Measurements from ENCODE around the gene WDR7.

Gene WDR7

GRCh38 chr18:56891870-56892269, 240.7 kb downstream of the WDR7 start:
- no peak for DNase-seq

DNA sequence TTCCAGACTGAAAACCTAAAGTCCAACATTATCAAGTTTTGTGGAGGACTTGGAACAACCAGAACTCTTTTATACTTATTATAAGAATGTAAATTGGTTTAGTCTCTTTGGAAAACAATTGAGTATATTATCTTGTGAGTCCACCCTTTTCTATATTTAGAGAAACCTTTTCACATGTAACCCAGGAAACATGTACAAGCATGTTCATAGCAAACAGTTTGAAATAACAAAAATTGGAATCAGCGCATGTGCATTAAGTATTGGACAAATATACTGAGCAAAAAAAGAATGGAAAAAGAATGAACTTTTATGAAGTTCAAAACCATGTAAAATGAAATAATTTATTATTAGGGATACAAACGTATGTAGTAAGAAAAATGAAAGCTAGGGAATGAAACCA, 246.0 kb downstream of the WDR7 start:
- no peak for DNase-seq

DNA sequence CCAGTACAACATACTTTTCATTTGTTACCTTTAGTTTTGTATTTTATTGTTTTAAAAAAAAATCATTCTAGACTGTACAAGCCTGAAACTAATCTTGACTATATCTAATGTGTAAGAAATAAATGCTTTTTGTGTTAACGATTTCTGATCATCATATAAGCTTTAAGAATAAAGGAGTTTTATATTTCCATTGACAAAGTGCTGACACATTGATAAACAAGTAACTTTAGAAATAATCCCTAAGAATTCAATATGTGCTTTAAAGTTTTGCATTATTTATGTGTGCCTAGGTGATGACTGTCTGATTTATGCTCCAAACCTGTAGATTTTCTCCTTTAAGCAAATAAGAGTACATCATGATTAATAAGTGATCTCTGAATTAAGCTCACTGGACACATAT, 248.5 kb downstream of the WDR7 start:
- no peak for DNase-seq

GRCh38 chr18:56900195-56901094, 249.3 kb downstream of the WDR7 start:
- no peak for DNase-seq

DNA sequence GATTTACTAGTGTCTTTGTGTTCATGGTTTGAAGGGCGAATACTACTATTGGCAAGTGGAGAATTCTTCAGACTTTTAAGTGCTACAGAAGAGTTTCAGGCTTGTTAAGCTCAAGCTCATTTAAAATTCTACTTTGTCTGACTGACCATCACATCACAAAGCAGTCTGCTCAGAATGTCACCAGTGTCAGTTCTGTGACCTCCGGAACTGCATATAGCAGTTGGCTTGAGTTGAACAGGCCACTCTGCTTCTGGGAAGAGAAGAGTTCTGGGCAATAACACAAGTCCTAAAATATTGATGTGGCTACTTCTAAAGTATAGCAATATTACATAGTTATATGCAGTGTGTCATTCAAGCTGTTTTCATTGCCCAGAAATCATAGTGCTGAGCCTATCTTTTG, 250.8 kb downstream of the WDR7 start:
- DNase-seq, result no peak

- DNase-seq, result no peak
Measured at GRCh38 chr18:56902653-56903052, 251.5 kb downstream of the WDR7 start.

GRCh38 chr18:56903686-56904085, 252.5 kb downstream of the WDR7 start:
- no peak for DNase-seq

- no peak for DNase-seq
Measured at GRCh38 chr18:56907771-56908170, 256.6 kb downstream of the WDR7 start.

GRCh38 chr18:56910237-56910636, 259.1 kb downstream of the WDR7 start:
- no peak for DNase-seq

- DNase-seq, result no peak
Measured at GRCh38 chr18:56910967-56911366, 259.8 kb downstream of the WDR7 start.

DNA sequence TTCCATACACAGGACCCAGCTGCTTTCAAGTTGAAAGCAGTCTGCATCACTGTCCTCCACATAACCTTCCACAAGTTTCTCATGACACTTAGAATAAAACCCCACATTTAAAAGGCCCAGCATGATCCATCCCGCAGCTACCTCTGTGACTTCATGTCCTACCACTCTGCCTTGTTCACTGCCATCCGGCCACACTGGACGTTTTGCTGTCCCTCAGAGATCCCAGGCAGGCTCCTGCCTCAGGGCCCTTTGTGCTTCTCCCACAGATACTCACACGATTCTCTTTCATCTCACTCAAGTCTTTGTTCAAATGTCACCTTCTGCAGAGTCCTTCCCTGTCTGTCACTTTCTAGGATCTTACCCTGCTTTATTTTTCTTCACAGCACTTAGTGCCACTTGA, 262.8 kb downstream of the WDR7 start:
- DNase-seq, result no peak

DNA sequence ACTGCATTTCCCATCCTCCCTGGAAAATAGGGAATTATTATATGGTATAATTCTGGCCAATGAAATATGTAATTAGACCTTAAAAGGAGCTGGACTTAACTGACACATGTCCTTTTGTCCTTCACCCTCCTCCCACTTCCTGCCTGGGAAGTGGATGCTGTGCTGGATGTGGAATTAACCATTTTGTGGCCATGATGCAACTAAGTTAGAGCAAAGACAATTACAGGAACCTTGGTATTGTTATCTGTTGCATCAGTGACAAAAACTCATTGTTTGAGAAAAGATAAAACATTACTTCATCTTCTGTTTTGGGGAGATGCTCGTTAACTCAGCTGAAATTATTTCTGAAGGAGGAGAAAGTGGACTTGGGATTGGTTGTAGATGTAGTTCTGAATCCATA, 268.0 kb downstream of the WDR7 start:
- DNase-seq, result no peak

- no peak for DNase-seq
Measured at GRCh38 chr18:56921896-56922480, 270.8 kb downstream of the WDR7 start.

DNA sequence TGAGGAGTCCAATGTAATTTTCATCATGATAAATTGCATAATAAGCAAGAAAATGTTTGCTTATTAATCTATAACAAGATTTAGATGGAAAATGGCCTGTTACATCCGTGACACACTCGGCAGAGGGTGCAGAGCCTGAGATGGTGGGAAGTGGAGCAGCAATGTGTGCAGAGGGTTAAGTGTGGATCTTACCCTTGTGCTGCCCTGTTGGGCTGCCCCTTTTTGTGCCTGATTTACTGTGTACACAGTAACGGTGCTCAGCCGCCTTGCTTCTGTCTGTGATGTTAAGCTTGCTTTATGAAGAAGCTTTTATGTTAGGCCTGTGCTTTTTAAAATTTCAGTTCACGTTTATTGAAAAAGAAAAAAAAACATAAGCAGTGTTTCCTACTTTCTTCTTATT, 275.6 kb downstream of the WDR7 start:
- no peak for DNase-seq

GRCh38 chr18:56927786-56928185, 276.6 kb downstream of the WDR7 start:
- DNase-seq, result no peak

GRCh38 chr18:56929886-56930285, 278.7 kb downstream of the WDR7 start:
- no peak for DNase-seq

GRCh38 chr18:56933472-56933871, 282.3 kb downstream of the WDR7 start:
- DNase-seq, result no peak

DNA sequence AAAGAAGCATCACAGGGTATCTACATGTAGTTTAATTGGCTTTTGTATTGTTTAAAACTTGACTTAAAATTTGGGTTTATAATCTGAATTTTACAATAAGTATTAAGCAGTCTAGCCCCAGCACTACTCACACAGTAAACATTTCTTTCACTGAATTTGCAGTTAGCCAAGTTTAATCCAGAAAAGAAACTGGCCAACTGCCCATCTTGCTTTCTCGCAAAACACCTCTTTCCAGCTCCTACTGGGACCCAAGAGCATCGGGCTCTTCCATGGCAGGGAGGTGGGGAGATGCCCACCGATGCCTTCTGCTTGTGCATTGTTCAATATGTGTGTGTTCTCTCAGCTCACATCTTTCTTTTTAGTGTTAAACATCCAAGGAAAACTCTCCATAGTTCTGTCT, 283.0 kb downstream of the WDR7 start:
- no peak for DNase-seq

DNA sequence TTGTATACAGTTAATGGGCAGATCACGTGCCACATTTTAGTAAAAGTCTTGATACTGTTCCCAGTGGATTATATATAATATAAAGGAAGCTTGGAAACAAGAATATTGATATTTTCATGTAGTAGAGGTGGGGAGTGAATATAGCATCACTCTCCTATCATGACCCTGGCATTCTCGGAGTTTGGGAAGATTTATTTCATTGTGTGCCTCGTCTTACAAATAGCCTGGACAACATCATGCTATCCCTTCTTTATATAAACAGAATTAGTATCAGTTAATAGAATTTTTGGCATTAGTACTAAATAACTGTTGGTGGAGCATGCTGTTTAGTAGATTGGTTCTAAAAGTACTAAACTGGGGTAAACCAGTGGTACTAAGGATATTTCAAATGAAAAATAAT, 283.7 kb downstream of the WDR7 start:
- no peak for DNase-seq

DNA sequence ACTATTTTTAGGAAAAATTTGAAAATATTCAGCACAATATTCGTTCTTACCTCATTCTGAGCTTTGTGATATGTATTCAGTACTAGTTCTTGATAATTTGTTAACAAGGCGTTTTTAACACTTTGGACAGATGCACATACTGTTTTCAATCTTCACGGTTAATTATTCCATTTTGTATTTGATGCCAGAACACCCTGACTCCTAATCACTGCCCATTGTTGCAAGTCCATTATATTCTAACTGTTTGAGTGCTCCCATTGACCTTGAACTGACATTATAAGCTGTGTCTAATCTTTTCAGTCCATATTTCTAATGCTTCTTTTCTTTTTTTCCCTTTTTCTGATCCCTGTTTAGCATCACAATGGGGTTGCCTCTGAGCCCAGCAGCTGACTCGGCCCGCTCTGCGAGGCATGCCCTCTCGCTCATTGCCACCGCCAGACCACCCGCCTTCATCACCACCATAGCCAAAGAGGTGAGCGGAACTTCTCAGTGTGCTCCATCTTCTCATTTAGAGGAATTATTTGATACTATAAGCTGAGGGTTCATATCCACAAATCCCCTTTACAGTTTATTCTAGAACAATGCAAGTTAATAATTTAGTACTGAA, 284.4 kb downstream of the WDR7 start:
- DNase-seq, result no peak

- no peak for DNase-seq
Measured at GRCh38 chr18:56936457-56936856, 285.3 kb downstream of the WDR7 start.

- DNase-seq, result no peak
Measured at GRCh38 chr18:56937874-56938430, 286.8 kb downstream of the WDR7 start.
